ENCODE results near the gene CEP104. TPM values are rescaled to one million over a fixed set of nuclear protein-coding genes. Genes with fewer than 3 reads are reported as not detected.

CEP104 gene
- total and polyA plus RNA-seq, 9 of the 15 experiments (the other 6 are each of a cell fraction or from before 2014, with no cell fraction given) = 11.2 to 63.4 (median 42.6) TPM

GRCh38 chr1:3772027-3772714 is 84.8 kb downstream of the CEP104 start (continued):
- TF ChIP-seq ZNF318 (IDR thresholded peaks at IDR 0.05; ENCODE audit: borderline replicate concordance in 1 of 2, low read depth in 1 of 2) (no peak), ZFPM2 (CRISPR knock-in tag; IDR thresholded peaks at IDR 0.05) (0 out of 2 replicates have a peak, but pooled peaks have one; percentile 40), ZNF212 (CRISPR knock-in tag; IDR thresholded peaks at IDR 0.05) (no peak), VEZF1 (CRISPR knock-in tag; IDR thresholded peaks at IDR 0.05) (peak; percentile 80), HDAC3 (IDR thresholded peaks at IDR 0.05; ENCODE audit: borderline replicate concordance, partially characterized antibody) (no peak), NR2C2 (CRISPR knock-in tag; IDR thresholded peaks at IDR 0.05) (no peak), NR2C2 (tag; IDR thresholded peaks at IDR 0.05) (0 out of 2 replicates have a peak, but pooled peaks have one; percentile 1), PKNOX1 (IDR thresholded peaks at IDR 0.05) (no peak), MCM5 (IDR thresholded peaks at IDR 0.05; ENCODE audit: low read depth) (no peak), TSC22D4 (tag; IDR thresholded peaks at IDR 0.05) (no peak), ARID1B (IDR thresholded peaks at IDR 0.05) (no peak), ZNF75A (CRISPR knock-in tag; IDR thresholded peaks at IDR 0.05) (no peak), NCOA4 (IDR thresholded peaks at IDR 0.05; ENCODE audit: partially characterized antibody) (no peak), TARDBP (IDR thresholded peaks at IDR 0.05) (no peak)
- TF ChIP-seq, protein P1, sequence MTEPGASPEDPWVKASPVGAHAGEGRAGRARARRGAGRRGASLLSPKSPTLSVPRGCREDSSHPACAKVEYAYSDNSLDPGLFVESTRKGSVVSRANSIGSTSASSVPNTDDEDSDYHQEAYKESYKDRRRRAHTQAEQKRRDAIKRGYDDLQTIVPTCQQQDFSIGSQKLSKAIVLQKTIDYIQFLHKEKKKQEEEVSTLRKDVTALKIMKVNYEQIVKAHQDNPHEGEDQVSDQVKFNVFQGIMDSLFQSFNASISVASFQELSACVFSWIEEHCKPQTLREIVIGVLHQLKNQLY (CRISPR knock-in tag; conservative IDR thresholded peaks at IDR 0.05) = no peak
- TF ChIP-seq, protein P2, sequence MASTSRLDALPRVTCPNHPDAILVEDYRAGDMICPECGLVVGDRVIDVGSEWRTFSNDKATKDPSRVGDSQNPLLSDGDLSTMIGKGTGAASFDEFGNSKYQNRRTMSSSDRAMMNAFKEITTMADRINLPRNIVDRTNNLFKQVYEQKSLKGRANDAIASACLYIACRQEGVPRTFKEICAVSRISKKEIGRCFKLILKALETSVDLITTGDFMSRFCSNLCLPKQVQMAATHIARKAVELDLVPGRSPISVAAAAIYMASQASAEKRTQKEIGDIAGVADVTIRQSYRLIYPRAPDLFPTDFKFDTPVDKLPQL (IDR thresholded peaks at IDR 0.05; ENCODE audit: extremely low read depth, insufficient read length) = no peak
